HEK293 (cell line): Measurements from ENCODE around the gene CCDC13.

Experiments
- CTCF ChIA-PET: fragments of 350-600 bp; formaldehyde crosslinking; extraction: SDS; loops from one replicate; lab custom pipeline; 2021; ENCODE audit warnings: antibody characterized with exemption; lab: Yijun Ruan, JAX
- POLR2A ChIA-PET: fragments of 300-600 bp; formaldehyde crosslinking; extraction: SDS; loops from one replicate; lab custom pipeline; 2020; ENCODE audit warnings: antibody characterized with exemption, inconsistent platforms; lab: Yijun Ruan, JAX
- H3K27ac ChIP-seq: fragments of 200-500 bp; sonication (Bioruptor generic); 2 replicates; pipeline ENCODE4 v1.5.1; 2014; ENCODE audit warnings: low read depth, low read length, control low read depth, inconsistent platforms; ENCODE audit errors: extremely low read depth
- H3K36me3 ChIP-seq, 2 experiments: fragments of 200-500 bp in 1 of 2; sonication (Bioruptor generic) in 1 of 2; 1 replicate in 1 of 2; 2 replicates in 1 of 2; pipeline ENCODE4 v1.5.1; 2014 to 2017; ENCODE audit warnings: inconsistent platforms in 2 of 2, low read length in 2 of 2; ENCODE audit not compliant: control insufficient read depth in 2 of 2, insufficient read depth in 1 of 2
- H3K4me1 ChIP-seq: fragments of 200-500 bp; sonication (Bioruptor generic); 2 replicates; pipeline ENCODE4 v1.5.1; 2014; ENCODE audit warnings: mild to moderate bottlenecking, low read length, inconsistent platforms; ENCODE audit not compliant: control insufficient read depth, insufficient read depth
- H3K4me3 ChIP-seq: 2 replicates; pipeline ENCODE4 v1.5.1; 2011; ENCODE audit warnings: low read depth, mild to moderate bottlenecking, control low read depth, low read length, moderate library complexity
- H3K9me3 ChIP-seq: fragments of 200-500 bp; sonication (Bioruptor generic); 2 replicates; pipeline ENCODE4 v1.5.1; 2014; ENCODE audit warnings: low read depth, low read length, inconsistent platforms; ENCODE audit not compliant: control insufficient read depth, insufficient read depth
- GLI4 ChIP-seq: fragments of 450-650 bp; formaldehyde crosslinking; IDR thresholded peaks from 2 replicates; pipeline ENCODE4 v1.5.1; 2016; ENCODE audit warnings: missing biosample characterization, missing genetic modification characterization
- HOXC10 ChIP-seq: sonication (generic); formaldehyde crosslinking; IDR thresholded peaks from 2 replicates; pipeline ENCODE4 v1.8.1; 2023; ENCODE audit warnings: mild to moderate bottlenecking, missing genetic modification reagents
- KLF17 ChIP-seq: fragments of 450-650 bp; formaldehyde crosslinking; IDR thresholded peaks from 2 replicates; pipeline ENCODE4 v1.5.1; 2016; ENCODE audit warnings: missing biosample characterization, missing genetic modification characterization
- OSR2 ChIP-seq: fragments of 450-650 bp; formaldehyde crosslinking; IDR thresholded peaks from 2 replicates; pipeline ENCODE4 v1.5.1; 2016; ENCODE audit warnings: missing biosample characterization, missing genetic modification characterization
- PRDM1 ChIP-seq: fragments of 450-650 bp; formaldehyde crosslinking; IDR thresholded peaks from 2 replicates; pipeline ENCODE4; 2016; ENCODE audit warnings: missing biosample characterization, missing genetic modification characterization
- SP7 ChIP-seq: fragments of 450-650 bp; formaldehyde crosslinking; IDR thresholded peaks from 2 replicates; pipeline ENCODE4 v1.5.1; 2016; ENCODE audit warnings: missing biosample characterization, missing genetic modification characterization
- WT1 ChIP-seq: fragments of 450-650 bp; formaldehyde crosslinking; IDR thresholded peaks from 2 replicates; pipeline ENCODE4 v1.5.1; 2016; ENCODE audit warnings: missing biosample characterization, missing genetic modification characterization
- ZBTB44 ChIP-seq: fragments of 450-650 bp; IDR thresholded peaks from 2 replicates; pipeline ENCODE4 v1.5.1; 2018; ENCODE audit warnings: missing biosample characterization, mild to moderate bottlenecking, missing genetic modification characterization
- ZBTB49 ChIP-seq: fragments of 450-650 bp; formaldehyde crosslinking; IDR thresholded peaks from 2 replicates; pipeline ENCODE4 v1.5.1; 2016; ENCODE audit warnings: missing biosample characterization, missing genetic modification characterization, low read depth
- ZNF10 ChIP-seq: fragments of 450-650 bp; formaldehyde crosslinking; IDR thresholded peaks from 2 replicates; pipeline ENCODE4 v1.5.1; 2017; ENCODE audit warnings: missing biosample characterization, missing genetic modification characterization
- ZNF133 ChIP-seq: fragments of 450-650 bp; formaldehyde crosslinking; IDR thresholded peaks from 2 replicates; pipeline ENCODE4 v1.5.1; 2016; ENCODE audit warnings: missing biosample characterization, missing genetic modification characterization
- ZNF341 ChIP-seq: fragments of 450-650 bp; formaldehyde crosslinking; IDR thresholded peaks from 2 replicates; pipeline ENCODE4; 2016; ENCODE audit warnings: low read depth, missing biosample characterization, missing genetic modification characterization
- ZNF354C ChIP-seq: fragments of 450-650 bp; formaldehyde crosslinking; IDR thresholded peaks from 2 replicates; pipeline ENCODE4 v1.5.1; 2016; ENCODE audit warnings: missing biosample characterization, missing genetic modification characterization, low read depth, borderline replicate concordance
- ZNF391 ChIP-seq: fragments of 450-650 bp; formaldehyde crosslinking; IDR thresholded peaks from 2 replicates; pipeline ENCODE4 v1.5.1; 2016; ENCODE audit warnings: low read depth, missing biosample characterization, missing genetic modification characterization, borderline replicate concordance
- ZNF394 ChIP-seq: fragments of 450-650 bp; formaldehyde crosslinking; IDR thresholded peaks from 2 replicates; pipeline ENCODE4 v1.5.1; 2016; ENCODE audit warnings: missing biosample characterization, missing genetic modification characterization, mild to moderate bottlenecking, moderate library complexity, borderline replicate concordance
- ZNF416 ChIP-seq: fragments of 450-650 bp; formaldehyde crosslinking; IDR thresholded peaks from 2 replicates; pipeline ENCODE4 v1.5.1; 2016; ENCODE audit warnings: missing biosample characterization, missing genetic modification characterization
- ZNF558 ChIP-seq: fragments of 450-650 bp; formaldehyde crosslinking; IDR thresholded peaks from 2 replicates; pipeline ENCODE4 v1.5.1; 2016; ENCODE audit warnings: missing biosample characterization, missing genetic modification characterization
- ZNF626 ChIP-seq: fragments of 450-650 bp; sonication (Bioruptor Pico); formaldehyde crosslinking; IDR thresholded peaks from 2 replicates; pipeline ENCODE4 v1.5.1; 2018; ENCODE audit warnings: missing biosample characterization, missing genetic modification characterization, inconsistent platforms
- ZNF664 ChIP-seq: fragments of 450-650 bp; formaldehyde crosslinking; IDR thresholded peaks from 2 replicates; pipeline ENCODE4 v1.5.1; 2016; ENCODE audit warnings: missing biosample characterization, missing genetic modification characterization
- ZNF843 ChIP-seq: fragments of 450-650 bp; formaldehyde crosslinking; IDR thresholded peaks from 2 replicates; pipeline ENCODE4 v1.5.1; 2016; ENCODE audit warnings: missing biosample characterization, missing genetic modification characterization
- ZSCAN23 ChIP-seq: fragments of 450-650 bp; formaldehyde crosslinking; IDR thresholded peaks from 2 replicates; pipeline ENCODE4 v1.5.1; 2016; ENCODE audit warnings: missing biosample characterization, missing genetic modification characterization
- TF ChIP-seq, protein P1 (sequence below): fragments of 450-650 bp; formaldehyde crosslinking; conservative IDR thresholded peaks from 2 replicates; pipeline ENCODE4 v1.5.1; 2016; ENCODE audit warnings: low read depth, missing biosample characterization, missing genetic modification characterization
- TF ChIP-seq, protein P2 (sequence below): fragments of 450-650 bp; formaldehyde crosslinking; conservative IDR thresholded peaks from 2 replicates; pipeline ENCODE4 v1.5.1; 2016; ENCODE audit warnings: low read depth, missing biosample characterization, missing genetic modification characterization
- TF ChIP-seq, protein P3 (sequence below): fragments of 450-650 bp; formaldehyde crosslinking; IDR thresholded peaks from 2 replicates; pipeline ENCODE4 v1.5.1; 2016; ENCODE audit warnings: missing biosample characterization, missing genetic modification characterization

CCDC13 gene

DNA sequence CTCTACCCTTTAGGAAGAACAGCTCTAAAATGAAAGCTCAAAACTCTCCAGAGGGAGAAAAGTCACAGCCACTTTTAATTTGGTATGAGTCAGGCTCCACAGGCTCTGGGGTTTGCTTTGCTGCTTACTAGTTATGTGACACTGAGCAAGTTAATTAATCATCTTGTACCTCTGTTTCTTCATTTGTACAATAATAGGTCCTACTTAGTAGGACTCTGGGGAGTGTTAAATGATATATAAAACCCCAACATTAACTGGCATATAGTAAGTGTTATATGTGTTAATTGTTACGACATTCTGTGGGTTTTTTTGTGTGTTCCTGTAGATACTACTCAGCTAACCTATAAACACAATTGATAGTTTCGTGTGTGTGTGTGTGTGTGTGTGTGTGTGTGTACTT lies 42.8 kb upstream of the CCDC13 start:
- POLR2A ChIA-PET, result interaction anchor here (0.7 to 1.1 kb wide), 2 partner anchors 11 kb away, joined by 3 to 9 read pairs; partner anchors contain the start of gene HIGD1A
- CTCF ChIA-PET, result interaction anchor here (0.6 to 0.8 kb wide), 3 partner anchors 16 to 30 kb away, joined by 3 read pairs; no protein-coding TSS in a partner anchor
- Histone ChIP-seq H3K36me3 (no peaks in the 10 kb centered on the region), H3K4me3 (no peak overlapping the region), H3K9me3 (no peaks in the 10 kb centered on the region), H3K4me1 (peaks cover 4% of the 10 kb centered on the region; the same call in 1 of the 2 replicates), H3K27ac (no peak overlapping the region)
- no peak for TF ChIP-seq GLI4 (tag by site-specific recombination)
- no peak for TF ChIP-seq ZNF626
- TF ChIP-seq WT1 (tag by site-specific recombination), result no peak
- no peak for TF ChIP-seq ZNF10
- peak; percentile 73 for TF ChIP-seq ZNF664
- 0 out of 2 replicates have a peak, but pooled peaks have one; percentile 48 for TF ChIP-seq PRDM1 (tag by site-specific recombination)
- no peak for TF ChIP-seq ZSCAN23 (tag by site-specific recombination)
- TF ChIP-seq ZNF133, result no peak
- TF ChIP-seq, protein P1, sequence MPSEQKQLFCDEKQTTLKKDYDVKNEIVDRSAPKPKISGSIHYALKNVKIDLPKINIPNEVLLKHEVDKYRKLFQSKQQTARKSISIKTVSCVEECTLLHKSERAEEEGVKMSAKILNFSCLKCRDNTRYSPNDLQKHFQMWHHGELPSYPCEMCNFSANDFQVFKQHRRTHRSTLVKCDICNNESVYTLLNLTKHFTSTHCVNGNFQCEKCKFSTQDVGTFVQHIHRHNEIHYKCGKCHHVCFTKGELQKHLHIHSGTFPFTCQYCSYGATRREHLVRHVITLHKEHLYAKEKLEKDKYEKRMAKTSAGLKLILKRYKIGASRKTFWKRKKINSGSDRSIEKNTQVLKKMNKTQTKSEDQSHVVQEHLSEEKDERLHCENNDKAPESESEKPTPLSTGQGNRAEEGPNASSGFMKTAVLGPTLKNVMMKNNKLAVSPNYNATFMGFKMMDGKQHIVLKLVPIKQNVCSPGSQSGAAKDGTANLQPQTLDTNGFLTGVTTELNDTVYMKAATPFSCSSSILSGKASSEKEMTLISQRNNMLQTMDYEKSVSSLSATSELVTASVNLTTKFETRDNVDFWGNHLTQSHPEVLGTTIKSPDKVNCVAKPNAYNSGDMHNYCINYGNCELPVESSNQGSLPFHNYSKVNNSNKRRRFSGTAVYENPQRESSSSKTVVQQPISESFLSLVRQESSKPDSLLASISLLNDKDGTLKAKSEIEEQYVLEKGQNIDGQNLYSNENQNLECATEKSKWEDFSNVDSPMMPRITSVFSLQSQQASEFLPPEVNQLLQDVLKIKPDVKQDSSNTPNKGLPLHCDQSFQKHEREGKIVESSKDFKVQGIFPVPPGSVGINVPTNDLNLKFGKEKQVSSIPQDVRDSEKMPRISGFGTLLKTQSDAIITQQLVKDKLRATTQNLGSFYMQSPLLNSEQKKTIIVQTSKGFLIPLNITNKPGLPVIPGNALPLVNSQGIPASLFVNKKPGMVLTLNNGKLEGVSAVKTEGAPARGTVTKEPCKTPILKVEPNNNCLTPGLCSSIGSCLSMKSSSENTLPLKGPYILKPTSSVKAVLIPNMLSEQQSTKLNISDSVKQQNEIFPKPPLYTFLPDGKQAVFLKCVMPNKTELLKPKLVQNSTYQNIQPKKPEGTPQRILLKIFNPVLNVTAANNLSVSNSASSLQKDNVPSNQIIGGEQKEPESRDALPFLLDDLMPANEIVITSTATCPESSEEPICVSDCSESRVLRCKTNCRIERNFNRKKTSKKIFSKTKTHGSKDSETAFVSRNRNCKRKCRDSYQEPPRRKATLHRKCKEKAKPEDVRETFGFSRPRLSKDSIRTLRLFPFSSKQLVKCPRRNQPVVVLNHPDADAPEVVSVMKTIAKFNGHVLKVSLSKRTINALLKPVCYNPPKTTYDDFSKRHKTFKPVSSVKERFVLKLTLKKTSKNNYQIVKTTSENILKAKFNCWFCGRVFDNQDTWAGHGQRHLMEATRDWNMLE (tag by site-specific recombination), result no peak
- TF ChIP-seq, protein P2, sequence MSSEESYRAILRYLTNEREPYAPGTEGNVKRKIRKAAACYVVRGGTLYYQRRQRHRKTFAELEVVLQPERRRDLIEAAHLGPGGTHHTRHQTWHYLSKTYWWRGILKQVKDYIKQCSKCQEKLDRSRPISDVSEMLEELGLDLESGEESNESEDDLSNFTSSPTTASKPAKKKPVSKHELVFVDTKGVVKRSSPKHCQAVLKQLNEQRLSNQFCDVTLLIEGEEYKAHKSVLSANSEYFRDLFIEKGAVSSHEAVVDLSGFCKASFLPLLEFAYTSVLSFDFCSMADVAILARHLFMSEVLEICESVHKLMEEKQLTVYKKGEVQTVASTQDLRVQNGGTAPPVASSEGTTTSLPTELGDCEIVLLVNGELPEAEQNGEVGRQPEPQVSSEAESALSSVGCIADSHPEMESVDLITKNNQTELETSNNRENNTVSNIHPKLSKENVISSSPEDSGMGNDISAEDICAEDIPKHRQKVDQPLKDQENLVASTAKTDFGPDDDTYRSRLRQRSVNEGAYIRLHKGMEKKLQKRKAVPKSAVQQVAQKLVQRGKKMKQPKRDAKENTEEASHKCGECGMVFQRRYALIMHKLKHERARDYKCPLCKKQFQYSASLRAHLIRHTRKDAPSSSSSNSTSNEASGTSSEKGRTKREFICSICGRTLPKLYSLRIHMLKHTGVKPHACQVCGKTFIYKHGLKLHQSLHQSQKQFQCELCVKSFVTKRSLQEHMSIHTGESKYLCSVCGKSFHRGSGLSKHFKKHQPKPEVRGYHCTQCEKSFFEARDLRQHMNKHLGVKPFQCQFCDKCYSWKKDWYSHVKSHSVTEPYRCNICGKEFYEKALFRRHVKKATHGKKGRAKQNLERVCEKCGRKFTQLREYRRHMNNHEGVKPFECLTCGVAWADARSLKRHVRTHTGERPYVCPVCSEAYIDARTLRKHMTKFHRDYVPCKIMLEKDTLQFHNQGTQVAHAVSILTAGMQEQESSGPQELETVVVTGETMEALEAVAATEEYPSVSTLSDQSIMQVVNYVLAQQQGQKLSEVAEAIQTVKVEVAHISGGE (tag by site-specific recombination), result no peak
- 0 out of 2 replicates have a peak, but pooled peaks have one; percentile 2 for TF ChIP-seq ZNF341 (tag by site-specific recombination)
- TF ChIP-seq SP7 (tag by site-specific recombination), result peak; percentile 82
- no peak for TF ChIP-seq ZNF416 (tag by site-specific recombination)
- TF ChIP-seq OSR2 (tag by site-specific recombination), result 0 out of 2 replicates have a peak, but pooled peaks have one; percentile 29
- TF ChIP-seq ZNF354C (tag by site-specific recombination), result no peak
- no peak for TF ChIP-seq ZNF391 (tag by site-specific recombination)
- TF ChIP-seq ZBTB44 (tag by site-specific recombination), result no peak
- no peak for TF ChIP-seq ZNF558 (tag by site-specific recombination)
- no peak for TF ChIP-seq ZNF394 (tag by site-specific recombination)
- TF ChIP-seq KLF17 (tag by site-specific recombination), result no peak
- no peak for TF ChIP-seq ZNF843 (tag by site-specific recombination)
- no peak for TF ChIP-seq ZBTB49 (tag by site-specific recombination)
- TF ChIP-seq, protein P3, sequence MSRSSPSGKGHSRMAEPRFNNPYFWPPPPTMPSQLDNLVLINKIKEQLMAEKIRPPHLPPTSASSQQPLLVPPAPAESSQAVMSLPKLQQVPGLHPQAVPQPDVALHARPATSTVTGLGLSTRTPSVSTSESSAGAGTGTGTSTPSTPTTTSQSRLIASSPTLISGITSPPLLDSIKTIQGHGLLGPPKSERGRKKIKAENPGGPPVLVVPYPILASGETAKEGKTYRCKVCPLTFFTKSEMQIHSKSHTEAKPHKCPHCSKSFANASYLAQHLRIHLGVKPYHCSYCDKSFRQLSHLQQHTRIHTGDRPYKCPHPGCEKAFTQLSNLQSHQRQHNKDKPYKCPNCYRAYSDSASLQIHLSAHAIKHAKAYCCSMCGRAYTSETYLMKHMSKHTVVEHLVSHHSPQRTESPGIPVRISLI (tag by site-specific recombination), result no peak
- no peak for TF ChIP-seq HOXC10
